ENCODE data around the gene NPAS3.

The NPAS3 gene

DNA sequence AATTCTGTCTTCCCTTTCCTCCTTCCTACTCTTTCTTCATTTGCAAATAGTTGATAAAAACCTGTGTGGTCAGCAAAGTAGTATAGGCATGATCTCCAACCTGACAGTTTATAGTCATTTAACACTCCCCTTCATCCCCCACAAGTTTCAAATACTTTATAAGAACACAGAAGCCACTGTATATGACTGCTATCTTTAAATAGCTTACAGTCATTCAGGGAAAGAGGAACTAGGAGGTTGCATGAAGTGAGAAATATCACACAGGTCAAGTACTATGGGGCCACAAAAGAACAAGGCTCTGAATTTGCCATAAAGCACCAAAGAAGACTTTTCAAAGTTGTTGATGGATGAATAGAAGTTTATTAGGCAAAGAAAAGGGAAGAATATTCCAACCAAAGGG is 431.3 kb downstream of the NPAS3 start:
- Histone ChIP-seq H3K4me1 (ENCODE audit: control insufficient read depth, insufficient read depth, low read length) (peaks cover under 1% of the 10 kb centered on the region; the same call in 1 of the 2 replicates), H3K27ac (ENCODE audit: extremely low read depth, low read depth, low read length) (no peak overlapping the region), H3K36me3 (ENCODE audit: control insufficient read depth in 2 of 2, insufficient read depth in 1 of 2, low read length in 2 of 2) (no peaks in the 10 kb centered on the region), H3K9me3 (ENCODE audit: control insufficient read depth, insufficient read depth, low read depth, low read length) (no peaks in the 10 kb centered on the region), H3K4me3 (ENCODE audit: low read depth, low read length) (no peak overlapping the region)
- ChIA-PET POLR2A (no interaction called here), CTCF (no interaction called here)
- TF ChIP-seq HOXD13 (CRISPR knock-in tag; IDR thresholded peaks at IDR 0.05; ENCODE audit: borderline replicate concordance) (no peak), ZNF664 (tag by site-specific recombination; IDR thresholded peaks at IDR 0.05) (no peak), ZNF785 (tag by site-specific recombination; IDR thresholded peaks at IDR 0.05) (no peak), ZNF473 (tag by site-specific recombination; IDR thresholded peaks at IDR 0.05) (no peak), ZNF416 (tag by site-specific recombination; IDR thresholded peaks at IDR 0.05) (no peak), OVOL3 (tag by site-specific recombination; IDR thresholded peaks at IDR 0.05) (no peak), ZBTB7A (tag by site-specific recombination; IDR thresholded peaks at IDR 0.05; ENCODE audit: low read depth) (no peak), GFI1B (tag by site-specific recombination; IDR thresholded peaks at IDR 0.05) (no peak), ZNF114 (tag by site-specific recombination; IDR thresholded peaks at IDR 0.05) (no peak), ZNF174 (tag by site-specific recombination; IDR thresholded peaks at IDR 0.05) (no peak), GLIS2 (tag by site-specific recombination; IDR thresholded peaks at IDR 0.05) (no peak), EGR2 (tag by site-specific recombination; IDR thresholded peaks at IDR 0.05; ENCODE audit: low read depth) (no peak), ZNF335 (tag by site-specific recombination; conservative IDR thresholded peaks at IDR 0.05) (no peak), ZFP69B (tag by site-specific recombination; IDR thresholded peaks at IDR 0.05) (no peak), RBAK (tag by site-specific recombination; IDR thresholded peaks at IDR 0.05) (no peak), ZEB2 (tag by site-specific recombination; IDR thresholded peaks at IDR 0.05) (no peak)
- TF ChIP-seq, protein P1, sequence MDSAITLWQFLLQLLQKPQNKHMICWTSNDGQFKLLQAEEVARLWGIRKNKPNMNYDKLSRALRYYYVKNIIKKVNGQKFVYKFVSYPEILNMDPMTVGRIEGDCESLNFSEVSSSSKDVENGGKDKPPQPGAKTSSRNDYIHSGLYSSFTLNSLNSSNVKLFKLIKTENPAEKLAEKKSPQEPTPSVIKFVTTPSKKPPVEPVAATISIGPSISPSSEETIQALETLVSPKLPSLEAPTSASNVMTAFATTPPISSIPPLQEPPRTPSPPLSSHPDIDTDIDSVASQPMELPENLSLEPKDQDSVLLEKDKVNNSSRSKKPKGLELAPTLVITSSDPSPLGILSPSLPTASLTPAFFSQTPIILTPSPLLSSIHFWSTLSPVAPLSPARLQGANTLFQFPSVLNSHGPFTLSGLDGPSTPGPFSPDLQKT (IDR thresholded peaks at IDR 0.05; ENCODE audit: borderline replicate concordance, low read depth, low read length): no peak
- TF ChIP-seq, protein P2, sequence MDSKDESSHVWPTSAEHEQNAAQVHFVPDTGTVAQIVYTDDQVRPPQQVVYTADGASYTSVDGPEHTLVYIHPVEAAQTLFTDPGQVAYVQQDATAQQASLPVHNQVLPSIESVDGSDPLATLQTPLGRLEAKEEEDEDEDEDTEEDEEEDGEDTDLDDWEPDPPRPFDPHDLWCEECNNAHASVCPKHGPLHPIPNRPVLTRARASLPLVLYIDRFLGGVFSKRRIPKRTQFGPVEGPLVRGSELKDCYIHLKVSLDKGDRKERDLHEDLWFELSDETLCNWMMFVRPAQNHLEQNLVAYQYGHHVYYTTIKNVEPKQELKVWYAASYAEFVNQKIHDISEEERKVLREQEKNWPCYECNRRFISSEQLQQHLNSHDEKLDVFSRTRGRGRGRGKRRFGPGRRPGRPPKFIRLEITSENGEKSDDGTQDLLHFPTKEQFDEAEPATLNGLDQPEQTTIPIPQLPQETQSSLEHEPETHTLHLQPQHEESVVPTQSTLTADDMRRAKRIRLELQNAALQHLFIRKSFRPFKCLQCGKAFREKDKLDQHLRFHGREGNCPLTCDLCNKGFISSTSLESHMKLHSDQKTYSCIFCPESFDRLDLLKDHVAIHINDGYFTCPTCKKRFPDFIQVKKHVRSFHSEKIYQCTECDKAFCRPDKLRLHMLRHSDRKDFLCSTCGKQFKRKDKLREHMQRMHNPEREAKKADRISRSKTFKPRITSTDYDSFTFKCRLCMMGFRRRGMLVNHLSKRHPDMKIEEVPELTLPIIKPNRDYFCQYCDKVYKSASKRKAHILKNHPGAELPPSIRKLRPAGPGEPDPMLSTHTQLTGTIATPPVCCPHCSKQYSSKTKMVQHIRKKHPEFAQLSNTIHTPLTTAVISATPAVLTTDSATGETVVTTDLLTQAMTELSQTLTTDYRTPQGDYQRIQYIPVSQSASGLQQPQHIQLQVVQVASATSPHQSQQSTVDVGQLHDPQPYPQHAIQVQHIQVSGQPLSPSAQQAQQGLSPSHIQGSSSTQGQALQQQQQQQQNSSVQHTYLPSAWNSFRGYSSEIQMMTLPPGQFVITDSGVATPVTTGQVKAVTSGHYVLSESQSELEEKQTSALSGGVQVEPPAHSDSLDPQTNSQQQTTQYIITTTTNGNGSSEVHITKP (tag by site-specific recombination; IDR thresholded peaks at IDR 0.05): no peak

DNA sequence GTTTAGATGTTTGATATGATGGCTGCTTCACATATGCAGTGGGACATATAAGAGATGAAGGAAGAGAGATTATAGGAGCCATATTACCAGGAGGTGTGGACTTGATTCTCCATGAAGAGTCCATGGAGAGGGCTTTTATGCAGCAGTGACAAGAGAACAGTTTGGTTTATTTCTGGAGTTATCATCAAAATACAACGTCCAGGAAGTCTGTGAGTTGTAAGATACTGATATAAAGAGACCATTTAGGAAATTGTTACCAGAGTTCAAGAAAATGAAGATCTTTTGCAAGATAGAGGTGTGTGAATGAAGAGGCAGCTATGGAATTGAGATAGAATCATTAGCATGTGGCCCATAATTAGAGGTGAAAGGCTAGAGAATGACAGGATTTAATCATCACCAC is 431.7 kb downstream of the NPAS3 start:
- no peaks in the 10 kb centered on the region for H3K9me3 ChIP-seq (ENCODE audit: control insufficient read depth, insufficient read depth, low read depth, low read length)
- no peaks in the 10 kb centered on the region for H3K4me1 ChIP-seq (ENCODE audit: control insufficient read depth, insufficient read depth, low read length)
- no peak overlapping the region for H3K27ac ChIP-seq (ENCODE audit: extremely low read depth, low read depth, low read length)
- no peaks in the 10 kb centered on the region for H3K36me3 ChIP-seq (ENCODE audit: control insufficient read depth in 2 of 2, insufficient read depth in 1 of 2, low read length in 2 of 2)
- H3K4me3 ChIP-seq (ENCODE audit: low read depth, low read length): no peak overlapping the region
- ChIA-PET CTCF (no interaction called here), POLR2A (no interaction called here)
- TF ChIP-seq GLIS1 (tag by site-specific recombination; IDR thresholded peaks at IDR 0.05): no peak
- no peak for TF ChIP-seq ZNF311 (tag by site-specific recombination; IDR thresholded peaks at IDR 0.05; ENCODE audit: borderline replicate concordance)
- TF ChIP-seq, protein P3, sequence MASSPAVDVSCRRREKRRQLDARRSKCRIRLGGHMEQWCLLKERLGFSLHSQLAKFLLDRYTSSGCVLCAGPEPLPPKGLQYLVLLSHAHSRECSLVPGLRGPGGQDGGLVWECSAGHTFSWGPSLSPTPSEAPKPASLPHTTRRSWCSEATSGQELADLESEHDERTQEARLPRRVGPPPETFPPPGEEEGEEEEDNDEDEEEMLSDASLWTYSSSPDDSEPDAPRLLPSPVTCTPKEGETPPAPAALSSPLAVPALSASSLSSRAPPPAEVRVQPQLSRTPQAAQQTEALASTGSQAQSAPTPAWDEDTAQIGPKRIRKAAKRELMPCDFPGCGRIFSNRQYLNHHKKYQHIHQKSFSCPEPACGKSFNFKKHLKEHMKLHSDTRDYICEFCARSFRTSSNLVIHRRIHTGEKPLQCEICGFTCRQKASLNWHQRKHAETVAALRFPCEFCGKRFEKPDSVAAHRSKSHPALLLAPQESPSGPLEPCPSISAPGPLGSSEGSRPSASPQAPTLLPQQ (tag by site-specific recombination; IDR thresholded peaks at IDR 0.05): no peak
- TF ChIP-seq ZNF510 (tag by site-specific recombination; IDR thresholded peaks at IDR 0.05; ENCODE audit: insufficient replicate concordance): no peak
- TF ChIP-seq, protein P4, sequence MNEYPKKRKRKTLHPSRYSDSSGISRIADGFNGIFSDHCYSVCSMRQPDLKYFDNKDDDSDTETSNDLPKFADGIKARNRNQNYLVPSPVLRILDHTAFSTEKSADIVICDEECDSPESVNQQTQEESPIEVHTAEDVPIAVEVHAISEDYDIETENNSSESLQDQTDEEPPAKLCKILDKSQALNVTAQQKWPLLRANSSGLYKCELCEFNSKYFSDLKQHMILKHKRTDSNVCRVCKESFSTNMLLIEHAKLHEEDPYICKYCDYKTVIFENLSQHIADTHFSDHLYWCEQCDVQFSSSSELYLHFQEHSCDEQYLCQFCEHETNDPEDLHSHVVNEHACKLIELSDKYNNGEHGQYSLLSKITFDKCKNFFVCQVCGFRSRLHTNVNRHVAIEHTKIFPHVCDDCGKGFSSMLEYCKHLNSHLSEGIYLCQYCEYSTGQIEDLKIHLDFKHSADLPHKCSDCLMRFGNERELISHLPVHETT (tag by site-specific recombination; IDR thresholded peaks at IDR 0.05): no peak
- TF ChIP-seq, protein P5, sequence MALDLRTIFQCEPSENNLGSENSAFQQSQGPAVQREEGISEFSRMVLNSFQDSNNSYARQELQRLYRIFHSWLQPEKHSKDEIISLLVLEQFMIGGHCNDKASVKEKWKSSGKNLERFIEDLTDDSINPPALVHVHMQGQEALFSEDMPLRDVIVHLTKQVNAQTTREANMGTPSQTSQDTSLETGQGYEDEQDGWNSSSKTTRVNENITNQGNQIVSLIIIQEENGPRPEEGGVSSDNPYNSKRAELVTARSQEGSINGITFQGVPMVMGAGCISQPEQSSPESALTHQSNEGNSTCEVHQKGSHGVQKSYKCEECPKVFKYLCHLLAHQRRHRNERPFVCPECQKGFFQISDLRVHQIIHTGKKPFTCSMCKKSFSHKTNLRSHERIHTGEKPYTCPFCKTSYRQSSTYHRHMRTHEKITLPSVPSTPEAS (tag by site-specific recombination; IDR thresholded peaks at IDR 0.05): no peak
- TF ChIP-seq ZNF514 (tag by site-specific recombination; IDR thresholded peaks at IDR 0.05): no peak
- TF ChIP-seq ZNF777 (tag by site-specific recombination; IDR thresholded peaks at IDR 0.05; ENCODE audit: borderline replicate concordance): no peak
